HUDEP-2 (cell line): ENCODE results near the gene CES3.
"Not testable (repeated sequence)": the region's sequence is repeated elsewhere in the genome, so short reads cannot be mapped to it uniquely, and the experiment has no call there.

Experiments
- DNase-seq, 76 experiments: peaks; one replicate each; lab custom pipeline; 2025; ENCODE audit not compliant: unreplicated experiment in 76 of 76; lab: John Stamatoyannopoulos, UW

Gene CES3

DNA sequence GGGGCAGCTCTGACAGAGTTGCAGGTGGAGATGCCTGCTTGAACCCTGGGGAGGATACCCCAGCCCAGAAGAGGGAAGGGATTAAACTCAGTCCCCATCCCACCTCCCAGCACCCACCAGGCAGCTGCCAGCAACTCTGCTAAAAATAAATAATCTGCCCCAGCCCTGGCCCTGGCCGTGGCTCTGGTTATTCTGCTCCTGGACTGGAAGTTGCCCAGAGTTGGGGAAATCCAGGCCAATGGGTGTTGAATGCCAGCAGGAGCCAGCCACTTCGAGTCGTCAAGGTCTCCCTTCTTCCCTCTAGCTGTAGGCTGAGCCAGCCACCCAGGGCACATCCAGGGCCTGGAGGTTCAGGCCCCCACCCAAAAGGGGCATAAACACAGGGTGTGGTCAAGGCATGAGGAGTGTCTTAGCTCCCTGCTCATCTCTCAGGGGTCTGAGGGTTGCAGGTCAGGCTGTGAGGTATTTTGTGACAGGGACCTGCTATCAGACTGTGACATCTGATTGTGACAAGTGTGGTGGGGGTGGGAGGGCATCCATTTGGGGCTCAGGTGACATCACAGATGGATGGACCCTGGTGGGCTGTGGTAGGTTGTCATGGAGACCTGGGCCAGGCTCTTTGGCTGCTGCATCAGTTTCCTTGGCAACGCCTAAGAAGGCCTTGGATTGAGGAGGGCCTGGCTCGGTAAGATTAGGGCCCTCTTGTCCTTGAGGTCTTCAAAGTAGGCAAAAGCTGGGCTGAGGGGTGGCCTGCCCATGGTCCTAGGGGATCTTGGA, 34.7 kb upstream of the CES3 start:
- DNase-seq: no peak

DNA sequence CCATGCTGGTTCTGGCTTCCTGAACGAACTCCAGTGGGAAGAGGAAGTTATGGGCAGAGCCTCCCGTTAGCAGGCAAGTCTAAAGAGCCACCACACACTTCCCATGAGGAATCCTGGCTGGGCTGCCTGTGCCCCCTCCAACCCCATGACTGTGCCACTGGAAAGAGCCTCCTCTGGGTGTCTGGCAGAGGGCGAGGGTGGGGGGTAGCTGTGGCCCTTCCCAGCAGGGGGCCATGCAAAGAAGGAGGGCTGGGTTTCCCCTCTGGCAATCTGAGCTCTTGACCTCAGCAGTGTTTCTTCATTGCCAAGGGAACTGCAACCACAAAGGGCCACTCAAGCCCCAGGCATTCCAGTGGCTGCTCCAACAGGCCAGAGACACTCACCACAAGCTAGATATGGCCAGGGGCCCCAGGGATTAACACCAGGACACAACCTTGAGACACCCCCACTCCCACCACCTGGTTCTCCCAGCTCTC, 34.1 kb upstream of the CES3 start:
- peak in 4 of 76 experiments; percentile 18 to 38 (median 30) for DNase-seq

DNA sequence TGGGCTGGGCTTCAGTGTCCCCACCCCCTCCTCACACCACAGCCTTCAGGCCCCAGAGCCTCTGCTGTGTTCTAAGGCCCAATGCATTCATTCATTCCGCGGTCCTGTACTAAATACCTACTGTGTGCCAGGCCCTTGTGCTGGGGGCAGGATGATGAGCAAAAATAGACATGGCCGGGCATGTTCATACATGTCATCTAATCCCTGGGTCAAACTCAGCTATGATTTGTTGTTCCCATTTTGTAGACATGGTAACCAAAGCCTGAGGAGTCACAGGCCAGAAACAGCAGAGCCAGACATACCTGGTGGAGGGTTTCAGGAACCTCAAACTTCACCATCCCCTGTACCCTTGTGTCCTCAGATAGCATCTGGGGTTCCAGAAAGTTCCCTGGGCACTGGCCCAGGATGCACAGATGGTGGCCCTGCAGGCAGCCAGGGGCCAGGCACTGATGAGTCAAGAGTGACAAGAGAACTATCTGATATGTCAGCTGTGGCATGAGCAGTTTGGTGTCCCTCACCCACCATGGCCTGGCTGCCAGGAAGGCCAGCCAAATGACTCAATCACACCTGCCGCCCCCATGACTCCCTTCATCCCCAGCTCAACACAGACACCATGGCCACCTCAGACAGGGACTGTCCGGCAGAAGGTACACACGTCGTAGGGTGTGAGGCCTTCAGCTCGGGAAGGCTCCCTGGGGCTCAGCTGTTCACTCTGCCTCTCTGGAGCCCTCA, 33.0 kb upstream of the CES3 start:
- peak in 72 of 76 experiments; percentile 18 to 82 (median 63) for DNase-seq

DNA sequence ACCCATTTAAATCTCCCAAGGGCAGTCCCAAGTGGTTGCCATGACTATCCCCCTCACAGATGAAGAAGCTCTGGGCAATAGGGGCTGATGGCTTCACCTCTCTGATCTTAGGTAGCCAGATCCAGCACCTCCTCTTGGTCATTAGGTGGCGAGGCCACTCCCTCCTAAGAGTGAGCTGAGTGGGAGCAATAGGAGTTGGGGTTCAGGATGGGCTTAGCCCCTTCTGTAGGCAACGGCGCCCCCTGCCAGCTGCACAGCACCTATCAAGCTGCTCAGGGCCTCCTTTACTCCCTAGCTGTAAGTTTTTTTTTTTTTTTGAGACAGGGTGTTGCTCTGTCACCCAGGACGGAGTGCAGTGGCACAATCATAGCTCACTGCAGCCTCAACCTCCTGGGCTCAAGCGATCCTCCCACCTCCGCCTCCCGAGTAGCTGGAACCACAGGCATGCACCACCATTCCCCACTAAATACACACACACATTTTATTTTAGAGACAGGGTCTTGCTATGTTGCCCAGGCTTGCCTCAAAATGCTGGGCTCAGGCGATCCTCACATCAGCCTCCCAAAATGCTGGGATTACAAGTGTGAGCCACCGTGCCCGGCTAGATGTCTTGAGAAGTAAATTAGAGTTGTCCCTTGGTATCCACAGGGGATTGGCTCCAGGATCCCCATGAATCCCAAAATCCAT, 32.2 kb upstream of the CES3 start:
- DNase-seq: peak in 38 of 76 experiments; percentile 11 to 61 (median 32)

DNA sequence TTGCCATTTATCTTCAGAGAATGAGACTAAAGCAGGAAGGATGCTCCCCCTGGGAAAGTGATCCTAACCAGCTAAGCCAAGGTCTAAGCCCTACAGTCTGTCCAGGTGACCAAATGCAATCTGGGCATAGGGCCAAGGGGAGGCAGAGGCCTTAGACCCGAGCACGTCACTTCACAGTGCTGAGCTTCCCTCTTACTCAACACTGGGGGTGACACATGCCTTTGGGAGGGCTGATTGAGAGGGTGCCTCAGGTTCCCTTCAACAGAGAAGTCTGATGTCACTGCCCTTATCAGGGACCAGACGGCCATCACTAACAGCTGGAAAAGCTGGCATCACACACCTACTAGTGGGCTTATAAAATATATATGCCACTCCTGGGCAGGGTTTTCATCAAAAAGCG, 30.9 kb upstream of the CES3 start:
- DNase-seq: peak in 43 of 76 experiments; percentile 10 to 58 (median 30)

DNA sequence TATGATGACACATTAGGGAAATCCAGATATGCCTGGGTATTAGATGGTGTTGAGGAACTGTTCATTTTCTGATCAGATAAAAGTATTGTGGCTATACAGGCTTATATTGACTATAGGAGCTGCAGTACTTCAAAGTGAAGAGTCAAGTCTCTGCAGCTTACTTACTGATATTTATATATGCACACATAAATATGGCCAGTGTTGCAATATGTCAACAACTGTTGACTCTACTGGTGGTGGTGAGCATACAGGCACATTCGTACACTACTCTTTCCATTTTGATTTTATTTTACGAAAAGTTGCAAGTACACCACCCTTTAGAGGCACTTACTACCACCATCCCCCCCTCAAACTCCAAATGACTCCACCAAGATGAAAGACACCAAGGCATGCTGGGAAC, 29.4 kb upstream of the CES3 start:
- no peak for DNase-seq

DNA sequence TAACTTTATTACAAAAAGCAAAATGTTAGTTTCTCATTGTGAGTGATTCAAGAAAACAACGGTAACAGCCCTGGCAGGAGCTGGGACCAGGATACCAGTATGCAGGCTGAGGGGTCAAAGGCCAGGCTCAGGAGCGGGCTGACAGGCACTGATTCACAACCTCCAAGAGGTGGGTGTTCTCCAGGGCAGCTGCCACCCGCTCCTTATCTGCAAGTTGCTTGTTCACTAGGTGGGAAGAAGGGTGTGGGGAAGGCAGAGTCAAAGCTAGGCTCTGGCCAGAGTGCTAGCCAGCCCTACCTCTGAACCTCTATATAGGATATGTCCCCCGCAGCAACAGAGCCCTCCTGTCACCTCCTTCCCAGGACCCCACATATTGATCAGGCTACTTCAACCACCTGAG, 29.0 kb upstream of the CES3 start:
- peak in 8 of 76 experiments; percentile 6 to 33 (median 18) for DNase-seq

DNA sequence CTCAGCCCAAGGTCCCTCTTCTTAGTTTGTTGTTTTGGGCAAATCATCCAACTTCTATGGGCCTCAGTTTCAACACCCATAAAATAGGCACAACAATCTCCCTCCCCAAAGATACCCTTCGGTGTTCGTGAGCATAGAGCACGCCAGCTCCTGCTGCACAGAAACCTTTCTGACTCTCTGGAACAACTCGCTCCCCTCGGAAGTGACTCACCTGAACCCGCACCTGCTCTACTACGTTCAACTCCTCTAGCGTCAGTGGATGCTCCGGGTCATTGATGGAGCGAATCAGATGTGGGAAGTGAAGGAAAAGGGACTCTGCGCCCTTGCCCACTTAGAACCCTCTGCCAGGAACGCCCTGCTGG, 27.3 kb upstream of the CES3 start:
- no peak for DNase-seq

DNA sequence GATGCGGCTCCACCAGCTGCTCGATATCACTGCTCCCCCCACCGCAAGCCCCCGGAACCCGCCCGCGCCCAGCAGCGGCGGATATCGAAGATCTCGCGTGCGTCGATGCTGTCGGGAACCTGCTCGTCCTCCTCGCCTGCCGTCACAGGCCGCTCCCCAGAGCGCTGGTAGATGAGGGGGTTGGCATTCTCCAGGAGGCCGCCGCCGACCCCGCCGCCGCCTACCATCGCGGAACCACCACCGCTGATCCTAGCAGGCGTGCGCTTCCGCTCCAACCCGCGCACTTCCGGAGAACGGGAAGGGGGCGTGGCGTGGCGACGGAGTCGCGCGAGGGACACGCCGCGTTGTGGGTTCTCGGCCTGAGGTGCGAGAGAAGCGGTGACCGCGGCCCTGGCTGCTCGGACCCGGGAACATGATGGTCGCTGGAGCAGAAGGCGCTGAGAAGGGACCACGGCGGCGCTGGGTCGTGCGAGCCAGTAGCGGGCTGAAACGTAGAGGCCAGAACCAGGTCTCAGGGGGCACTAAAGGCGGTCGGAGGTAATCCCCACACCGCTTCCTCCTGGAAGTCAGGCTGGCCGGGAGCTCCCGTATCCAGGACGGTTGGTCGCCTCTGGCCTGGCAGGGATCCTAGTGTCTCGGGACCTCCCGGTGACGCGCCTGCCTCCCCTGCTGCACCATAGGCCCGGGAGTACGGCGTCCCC, 26.8 kb upstream of the CES3 start, which contains the start of gene CIAO2B:
CIAO2B (minus strand) TSS at position 265 of the 701 bp plus-strand sequence; CDS start at position 227, 38 bp downstream.
- DNase-seq: peak in 71 of 76 experiments; percentile 25 to 85 (median 68)

DNA sequence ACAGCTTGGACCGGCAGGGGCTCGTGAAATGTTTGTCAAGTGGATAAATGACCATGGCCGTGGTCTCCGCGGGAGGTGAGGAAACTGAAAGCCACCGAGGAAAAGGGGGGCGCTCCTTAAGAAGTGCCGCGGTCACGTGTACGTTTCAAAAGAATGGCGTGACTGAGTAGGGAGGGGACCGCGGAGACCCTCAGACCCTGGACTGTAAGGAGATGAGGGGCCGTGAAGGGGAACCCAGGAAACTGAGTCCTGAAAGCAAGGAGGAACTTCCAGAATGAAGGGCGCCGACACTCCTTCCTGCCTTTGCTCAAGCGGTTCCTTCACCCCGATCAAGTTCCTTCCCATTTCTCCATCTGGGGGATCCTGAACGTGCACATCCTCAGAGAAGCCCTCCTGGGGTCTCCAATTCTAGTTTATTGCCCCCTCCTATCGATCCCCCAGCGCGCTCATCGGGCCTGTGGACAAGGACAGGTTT, 26.2 kb upstream of the CES3 start:
- not testable (repeated sequence) for DNase-seq

DNA sequence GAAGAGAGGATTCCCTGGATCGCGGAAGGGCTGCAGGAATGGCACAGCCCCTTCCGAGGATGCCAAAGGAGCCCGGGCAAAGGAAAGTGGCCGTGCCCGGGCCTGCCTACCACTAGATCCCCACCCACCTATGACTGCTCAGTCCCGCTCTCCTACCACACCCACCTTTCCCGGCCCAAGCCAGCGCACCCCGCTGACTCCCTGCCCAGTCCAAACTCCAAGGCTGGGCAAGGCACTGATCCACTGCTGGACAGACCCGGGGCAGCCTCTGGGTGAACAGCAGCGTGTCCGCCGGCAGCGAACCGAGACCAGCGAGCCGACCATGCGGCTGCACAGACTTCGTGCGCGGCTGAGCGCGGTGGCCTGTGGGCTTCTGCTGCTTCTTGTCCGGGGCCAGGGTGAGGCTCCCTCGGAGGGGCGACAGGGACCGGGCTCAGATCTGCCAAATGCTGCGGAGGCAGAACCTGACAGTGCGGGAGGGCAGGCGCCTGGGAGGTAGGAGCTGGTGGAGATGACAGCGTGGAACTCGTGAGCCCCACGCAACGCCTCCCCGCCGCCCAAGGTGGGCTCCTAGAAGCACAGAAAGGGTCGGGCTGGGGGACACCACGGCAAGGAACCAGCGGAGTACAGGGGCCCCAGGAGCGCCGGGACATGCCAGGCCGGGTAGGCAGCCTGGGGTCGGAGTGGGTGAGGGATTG, 25.6 kb upstream of the CES3 start, which contains the start of gene CES2:
CES2 (plus strand) TSS at position 203 of the 698 bp plus-strand sequence; CDS start at position 323, 120 bp downstream.
- DNase-seq: peak in 2 of 76 experiments; percentile 17

DNA sequence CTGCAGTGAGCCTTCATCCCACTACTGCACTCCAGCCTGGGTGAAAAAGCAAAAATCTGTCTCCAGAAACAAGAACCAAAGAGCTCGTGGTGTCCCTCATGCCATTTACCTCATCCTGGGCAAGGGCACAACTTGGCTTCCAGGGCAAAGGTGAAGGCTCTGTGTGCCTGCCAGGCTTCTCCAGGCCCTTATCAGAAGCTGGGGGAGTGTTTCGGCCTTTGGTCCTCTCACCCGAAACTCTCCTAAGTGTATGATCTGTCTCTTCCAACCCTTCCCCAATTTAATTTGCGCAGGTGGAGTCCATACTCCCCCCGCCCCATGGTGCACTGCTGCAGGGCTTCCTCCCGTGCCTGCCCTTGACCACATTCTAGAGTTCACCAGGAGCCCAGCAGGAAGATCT, 24.6 kb upstream of the CES3 start:
- no peak for DNase-seq

DNA sequence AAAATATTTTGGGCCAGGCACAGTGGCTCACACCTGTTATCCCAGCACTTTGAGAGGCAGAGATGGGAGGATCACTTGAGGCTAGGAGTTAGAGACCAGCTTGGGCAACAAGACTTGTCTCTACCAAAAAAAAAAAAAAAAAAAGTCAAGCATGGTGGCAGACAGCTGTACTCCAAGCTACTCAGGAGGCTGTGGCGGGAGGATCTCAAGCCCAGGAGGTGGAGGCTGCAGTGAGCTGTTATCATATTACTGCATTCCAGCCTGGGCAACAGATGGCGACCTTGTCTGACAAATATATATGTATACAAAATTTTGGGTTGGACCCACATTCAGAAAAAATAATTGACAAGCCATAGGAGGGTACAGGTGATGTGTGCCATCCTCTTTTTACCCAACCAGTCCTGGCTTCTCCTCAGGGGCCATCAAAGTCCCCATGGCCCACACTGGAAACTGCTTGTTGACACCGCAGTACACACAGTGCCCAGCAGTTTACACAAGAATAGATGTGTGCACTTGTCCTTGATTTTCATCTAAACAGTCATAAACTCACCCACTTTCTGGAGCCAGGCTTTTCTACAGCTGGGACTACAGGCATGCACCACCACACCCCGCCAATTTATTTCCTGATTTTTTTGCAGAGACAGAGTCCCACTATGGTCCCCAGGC, 24.0 kb upstream of the CES3 start:
- DNase-seq: peak in 16 of 76 experiments; percentile 4 to 34 (median 16)

DNA sequence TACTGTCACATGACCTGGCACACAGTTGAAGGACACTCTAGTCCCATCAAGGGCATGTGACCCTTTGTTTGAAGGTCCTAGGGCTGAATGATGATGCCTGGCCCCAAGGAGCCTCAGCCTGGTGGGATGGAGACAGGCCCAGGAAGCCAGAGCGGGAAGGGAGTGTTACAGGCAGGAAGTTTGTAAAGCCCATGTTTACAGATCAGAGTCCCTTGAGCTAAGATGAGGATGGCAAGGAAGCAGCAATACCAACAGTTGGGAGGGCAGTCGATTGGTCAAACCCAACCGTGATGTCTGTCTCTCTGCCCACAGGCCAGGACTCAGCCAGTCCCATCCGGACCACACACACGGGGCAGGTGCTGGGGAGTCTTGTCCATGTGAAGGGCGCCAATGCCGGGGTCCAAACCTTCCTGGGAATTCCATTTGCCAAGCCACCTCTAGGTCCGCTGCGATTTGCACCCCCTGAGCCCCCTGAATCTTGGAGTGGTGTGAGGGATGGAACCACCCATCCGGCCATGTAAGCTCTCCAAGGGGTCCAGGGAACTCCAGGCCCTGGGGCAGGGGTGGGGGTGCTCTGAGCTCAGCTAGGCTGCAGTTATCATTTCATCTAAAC, 23.2 kb upstream of the CES3 start:
- no peak for DNase-seq

DNA sequence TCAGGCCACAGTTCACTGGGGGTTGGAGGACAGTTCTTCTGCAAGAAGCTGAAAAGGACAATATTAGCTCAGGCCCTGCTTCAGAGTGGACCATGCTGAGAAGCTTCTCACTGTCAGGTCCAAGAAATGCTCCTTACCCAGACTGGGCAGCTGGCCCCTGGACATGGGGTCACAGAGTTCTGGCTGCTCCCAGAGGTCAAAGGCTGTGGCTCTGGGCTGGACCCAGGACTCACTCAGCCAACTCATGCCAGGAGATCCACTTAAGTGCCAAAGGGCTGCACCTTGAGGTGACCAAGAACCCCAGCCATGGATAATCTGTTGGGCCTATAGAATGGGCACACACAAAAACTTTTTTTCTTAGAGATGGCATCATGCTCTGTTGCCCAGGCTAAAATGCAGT, 21.7 kb upstream of the CES3 start:
- no peak for DNase-seq

DNA sequence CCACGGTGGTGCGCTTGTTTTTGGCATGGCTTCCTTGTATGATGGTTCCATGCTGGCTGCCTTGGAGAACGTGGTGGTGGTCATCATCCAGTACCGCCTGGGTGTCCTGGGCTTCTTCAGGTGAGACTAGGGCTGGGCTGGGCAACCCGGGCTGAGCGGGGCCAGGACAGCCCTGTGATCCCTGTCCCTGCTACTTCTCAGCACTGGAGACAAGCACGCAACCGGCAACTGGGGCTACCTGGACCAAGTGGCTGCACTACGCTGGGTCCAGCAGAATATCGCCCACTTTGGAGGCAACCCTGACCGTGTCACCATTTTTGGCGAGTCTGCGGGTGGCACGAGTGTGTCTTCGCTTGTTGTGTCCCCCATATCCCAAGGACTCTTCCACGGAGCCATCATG, 20.8 kb upstream of the CES3 start:
- no peak for DNase-seq

DNA sequence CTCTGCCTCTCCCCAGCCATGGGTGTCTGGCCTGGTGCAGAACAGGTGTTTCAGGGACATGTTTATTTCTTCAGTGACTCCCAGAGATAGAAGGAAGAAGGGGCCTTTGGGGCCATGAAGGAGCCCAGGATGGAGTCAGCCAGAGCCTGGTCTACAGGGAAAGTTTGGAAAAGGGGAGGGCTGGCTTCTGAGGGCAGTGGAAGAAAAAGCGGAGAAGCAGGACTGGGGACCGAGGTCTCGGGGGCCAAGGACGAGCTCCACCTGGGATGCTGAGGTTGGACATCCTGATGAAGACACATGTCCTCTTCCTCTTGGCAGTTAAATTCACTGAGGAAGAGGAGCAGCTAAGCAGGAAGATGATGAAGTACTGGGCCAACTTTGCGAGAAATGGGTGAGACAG, 18.1 kb upstream of the CES3 start:
- no peak for DNase-seq

DNA sequence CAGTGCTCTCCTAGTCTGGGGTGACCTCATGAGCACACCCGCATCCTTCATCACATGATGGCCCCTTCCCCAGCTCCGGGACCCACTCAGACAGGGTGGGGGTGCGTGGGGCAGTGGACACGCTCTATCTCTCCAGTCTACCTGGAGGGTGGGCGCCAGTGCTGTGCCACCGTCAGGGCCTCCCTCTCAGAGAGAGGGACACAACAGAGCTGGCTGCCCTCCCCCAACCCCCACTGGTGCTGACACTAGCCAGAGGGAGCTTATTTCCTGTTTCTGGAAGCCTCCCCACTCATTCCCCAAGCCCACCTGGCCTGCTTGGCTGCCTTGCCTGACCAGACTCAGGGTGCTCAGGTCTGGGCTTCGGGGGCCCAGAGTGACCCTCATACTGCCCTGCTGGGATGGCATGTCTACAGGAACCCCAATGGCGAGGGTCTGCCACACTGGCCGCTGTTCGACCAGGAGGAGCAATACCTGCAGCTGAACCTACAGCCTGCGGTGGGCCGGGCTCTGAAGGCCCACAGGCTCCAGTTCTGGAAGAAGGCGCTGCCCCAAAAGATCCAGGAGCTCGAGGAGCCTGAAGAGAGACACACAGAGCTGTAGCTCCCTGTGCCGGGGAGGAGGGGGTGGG, 17.5 kb upstream of the CES3 start:
- no peak for DNase-seq
